HG02943 (cell line): Measurements from ENCODE around the gene MACROD2.

ENCODE experiments used
- ATAC-seq: cut with Tn5 transposase; IDR thresholded peaks from one replicate; pipeline ENCODE4 v1.9.1; 2021; ENCODE audit warnings: mild to moderate bottlenecking, low read depth, moderate library complexity; ENCODE audit not compliant: unreplicated experiment

MACROD2 gene

GRCh38 chr20:14777591-14777990, 782.3 kb downstream of the MACROD2 start:
- ATAC-seq = no peak

- ATAC-seq = no peak
Observed at GRCh38 chr20:14778096-14778495, 782.8 kb downstream of the MACROD2 start.

- no peak for ATAC-seq
Observed at GRCh38 chr20:14778875-14779274, 783.6 kb downstream of the MACROD2 start.

- no peak for ATAC-seq
Observed at GRCh38 chr20:14780508-14780907, 785.2 kb downstream of the MACROD2 start.

- no peak for ATAC-seq
Observed at GRCh38 chr20:14782731-14783130, 787.4 kb downstream of the MACROD2 start.

GRCh38 chr20:14783766-14784165, 788.5 kb downstream of the MACROD2 start:
- no peak for ATAC-seq

- no peak for ATAC-seq
Observed at GRCh38 chr20:14785065-14785743, 789.9 kb downstream of the MACROD2 start.

- ATAC-seq = no peak
Observed at GRCh38 chr20:14790190-14790589, 794.9 kb downstream of the MACROD2 start.

GRCh38 chr20:14790771-14791620, 795.7 kb downstream of the MACROD2 start:
- ATAC-seq = no peak

GRCh38 chr20:14792915-14793314, 797.6 kb downstream of the MACROD2 start:
- ATAC-seq = no peak

GRCh38 chr20:14799545-14800216, 804.4 kb downstream of the MACROD2 start:
- no peak for ATAC-seq

- ATAC-seq = no peak
Observed at GRCh38 chr20:14800707-14801425, 805.5 kb downstream of the MACROD2 start.

- no peak for ATAC-seq
Observed at GRCh38 chr20:14801591-14802325, 806.4 kb downstream of the MACROD2 start.

- ATAC-seq = no peak
Observed at GRCh38 chr20:14807224-14807623, 811.9 kb downstream of the MACROD2 start.

GRCh38 chr20:14815340-14815739, 820.0 kb downstream of the MACROD2 start:
- no peak for ATAC-seq

GRCh38 chr20:14816471-14816870, 821.2 kb downstream of the MACROD2 start:
- no peak for ATAC-seq

- no peak for ATAC-seq
Observed at GRCh38 chr20:14817101-14817500, 821.8 kb downstream of the MACROD2 start.

GRCh38 chr20:14820771-14821170, 825.5 kb downstream of the MACROD2 start:
- no peak for ATAC-seq

- ATAC-seq = no peak
Observed at GRCh38 chr20:14821251-14821650, 825.9 kb downstream of the MACROD2 start.

- ATAC-seq = no peak
Observed at GRCh38 chr20:14824996-14825395, 829.7 kb downstream of the MACROD2 start.
